GM11168 (cell line): ENCODE results near the gene DENND6A.

Experiments used
- in situ Hi-C: fragments of 300-500 bp; cut with MboI; formaldehyde crosslinking; loops from one replicate; pipeline ENCODE4 v1.12.0; 2022; ENCODE audit warnings: low sequenced_read_pairs; ENCODE audit not compliant: unreplicated experiment

DENND6A gene

DNA sequence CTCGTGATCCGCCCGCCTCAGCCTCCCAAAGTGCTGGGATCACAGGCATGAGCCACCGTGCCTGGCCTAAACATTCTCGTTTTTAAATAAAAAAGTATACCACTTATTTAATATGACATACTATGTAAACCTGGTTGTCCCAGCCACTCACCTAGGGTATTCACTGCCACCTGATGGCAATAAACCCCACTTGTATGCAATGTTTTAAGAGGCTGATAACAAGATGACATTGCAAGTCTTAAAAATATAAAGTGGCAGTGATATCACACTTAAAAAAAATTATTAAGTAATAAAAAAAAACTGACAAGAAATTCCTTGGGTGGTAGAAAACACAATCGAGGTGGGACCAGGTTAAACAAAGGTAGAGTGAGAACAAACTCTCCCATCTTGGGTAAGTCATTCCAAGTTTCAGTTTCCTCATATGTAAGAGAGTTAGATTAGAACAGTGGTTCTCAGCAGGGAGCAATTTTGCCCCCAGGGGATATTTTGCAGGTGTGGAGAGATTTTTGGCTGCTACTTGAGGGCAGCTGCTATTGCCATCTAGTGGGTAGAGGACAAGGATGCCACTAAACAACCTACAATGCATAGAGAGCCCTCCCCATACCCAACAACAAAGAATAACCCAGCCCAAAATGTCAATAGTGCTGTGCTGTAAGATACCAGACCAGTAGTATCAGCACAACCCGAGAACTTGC is 110.3 kb downstream of the DENND6A start:
- in situ Hi-C loops = no loop called here

DNA sequence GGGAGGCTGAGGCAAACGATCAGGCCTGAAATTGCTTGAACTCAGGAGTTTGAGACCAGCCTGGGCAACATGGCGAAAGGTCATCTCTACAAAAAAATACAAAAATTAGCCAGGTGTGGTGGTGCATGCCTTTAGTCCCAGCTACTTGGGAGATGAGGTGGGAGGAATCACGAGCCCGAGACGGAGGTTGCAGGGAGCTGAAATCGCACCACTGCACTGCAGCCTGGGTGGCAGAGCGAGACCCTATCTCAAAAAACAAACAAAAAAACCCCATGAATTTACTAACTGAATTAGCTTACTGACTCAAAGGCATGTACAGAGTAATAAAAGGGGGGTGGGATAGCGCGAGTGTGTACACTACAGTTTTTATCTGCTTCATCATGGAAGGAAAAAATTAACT is 115.1 kb downstream of the DENND6A start:
- in situ Hi-C loops = no loop called here

DNA sequence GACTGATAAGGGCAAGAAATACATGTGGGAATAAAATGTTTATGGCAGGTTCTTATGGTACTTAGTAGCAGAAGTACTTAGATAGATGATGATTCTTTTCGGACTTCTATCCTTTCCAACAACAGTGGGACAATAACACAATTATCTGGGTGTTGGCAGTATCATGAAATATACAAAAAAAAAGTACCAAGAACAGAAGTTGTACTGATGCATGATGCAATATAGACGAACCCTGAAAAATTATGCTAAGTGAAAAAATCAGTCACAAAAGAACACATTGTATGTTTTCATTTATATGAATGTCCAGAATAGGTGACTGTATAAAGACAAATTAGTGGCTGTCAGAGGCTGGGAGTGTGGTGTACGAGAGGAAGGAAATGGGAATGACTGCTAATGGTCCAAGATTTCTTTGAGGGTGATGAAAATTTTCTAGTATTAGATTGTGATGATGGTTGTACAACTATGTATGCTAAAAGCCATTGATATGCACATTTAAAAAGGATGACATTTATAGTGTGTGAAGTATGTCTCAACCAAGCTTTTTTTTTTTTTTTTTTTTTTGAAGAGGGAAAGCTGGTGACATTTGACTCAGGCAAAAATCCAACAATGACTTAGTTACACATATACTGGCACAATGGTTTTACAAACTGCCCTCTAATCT is 116.8 kb downstream of the DENND6A start:
- in situ Hi-C loops = no loop called here
